ENCODE data around the gene ZNF746. TPM values are rescaled to one million over a fixed set of nuclear protein-coding genes. Genes with fewer than 3 reads are reported as not detected.

Gene ZNF746
- total and polyA plus RNA-seq, 2 of the 13 experiments (the other 11 are each of a cell fraction or from before 2014, with no cell fraction given): 3.8 to 8.1 TPM

DNA sequence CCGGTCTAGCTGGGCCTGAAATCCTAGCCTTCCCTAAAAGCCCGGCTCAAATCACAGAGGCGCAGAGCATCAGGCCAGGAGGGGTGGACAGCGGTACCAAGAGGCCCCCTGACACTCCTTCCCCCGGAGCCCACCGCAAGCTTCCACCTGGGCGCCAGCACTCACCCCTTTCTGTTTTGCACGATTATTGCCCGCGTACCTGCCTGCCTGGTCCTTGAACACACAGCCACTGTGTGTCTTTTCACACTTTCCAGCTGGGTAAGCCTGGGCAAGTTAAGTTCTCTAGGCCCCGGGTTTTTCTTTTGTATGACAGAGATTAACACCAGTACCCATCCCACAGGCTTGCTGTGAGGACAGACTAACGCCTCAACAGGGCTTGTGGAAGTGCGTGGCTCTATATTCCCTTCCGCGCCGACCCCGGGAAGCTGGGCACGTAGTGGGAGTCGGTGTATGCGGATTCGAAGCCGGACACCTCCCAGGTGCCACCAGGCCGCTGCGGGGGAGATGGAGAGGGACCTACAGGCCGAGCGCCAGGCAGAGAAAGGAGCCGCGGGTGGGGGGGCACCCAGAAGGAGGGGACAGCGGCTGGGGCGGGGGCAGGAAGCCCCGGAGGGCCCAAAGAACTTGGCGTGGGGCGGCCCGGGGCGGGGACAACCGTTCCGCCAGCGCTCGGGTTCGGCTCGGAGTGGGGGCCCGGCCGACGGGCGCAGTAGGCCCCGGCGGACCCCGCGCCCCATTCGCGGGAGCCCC, 792 bp downstream of the ZNF746 start (continued):
- TF ChIP-seq, protein P1, sequence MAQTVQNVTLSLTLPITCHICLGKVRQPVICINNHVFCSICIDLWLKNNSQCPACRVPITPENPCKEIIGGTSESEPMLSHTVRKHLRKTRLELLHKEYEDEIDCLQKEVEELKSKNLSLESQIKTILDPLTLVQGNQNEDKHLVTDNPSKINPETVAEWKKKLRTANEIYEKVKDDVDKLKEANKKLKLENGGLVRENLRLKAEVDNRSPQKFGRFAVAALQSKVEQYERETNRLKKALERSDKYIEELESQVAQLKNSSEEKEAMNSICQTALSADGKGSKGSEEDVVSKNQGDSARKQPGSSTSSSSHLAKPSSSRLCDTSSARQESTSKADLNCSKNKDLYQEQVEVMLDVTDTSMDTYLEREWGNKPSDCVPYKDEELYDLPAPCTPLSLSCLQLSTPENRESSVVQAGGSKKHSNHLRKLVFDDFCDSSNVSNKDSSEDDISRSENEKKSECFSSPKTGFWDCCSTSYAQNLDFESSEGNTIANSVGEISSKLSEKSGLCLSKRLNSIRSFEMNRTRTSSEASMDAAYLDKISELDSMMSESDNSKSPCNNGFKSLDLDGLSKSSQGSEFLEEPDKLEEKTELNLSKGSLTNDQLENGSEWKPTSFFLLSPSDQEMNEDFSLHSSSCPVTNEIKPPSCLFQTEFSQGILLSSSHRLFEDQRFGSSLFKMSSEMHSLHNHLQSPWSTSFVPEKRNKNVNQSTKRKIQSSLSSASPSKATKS (CRISPR knock-in tag; IDR thresholded peaks at IDR 0.05): no peak
- TF ChIP-seq ZNF256 (CRISPR knock-in tag; conservative IDR thresholded peaks at IDR 0.05) (no peak), ZNF564 (CRISPR knock-in tag; IDR thresholded peaks at IDR 0.05) (no peak), ZNF737 (CRISPR knock-in tag; IDR thresholded peaks at IDR 0.05; ENCODE audit: borderline replicate concordance) (no peak), ZNF543 (CRISPR knock-in tag; IDR thresholded peaks at IDR 0.05) (0 out of 2 replicates have a peak, but pooled peaks have one; percentile 5), ZBTB3 (CRISPR knock-in tag; IDR thresholded peaks at IDR 0.05; ENCODE audit: borderline replicate concordance, low read depth) (no peak), NAIF1 (CRISPR knock-in tag; IDR thresholded peaks at IDR 0.05; ENCODE audit: borderline replicate concordance) (no peak), DNMT1 (CRISPR knock-in tag; IDR thresholded peaks at IDR 0.05) (no peak), CAMTA2 (CRISPR knock-in tag; IDR thresholded peaks at IDR 0.05; ENCODE audit: borderline replicate concordance) (no peak), GTF3A (CRISPR knock-in tag; conservative IDR thresholded peaks at IDR 0.05) (no peak), ZNF703 (CRISPR knock-in tag; IDR thresholded peaks at IDR 0.05; ENCODE audit: borderline replicate concordance) (no peak), ZMAT3 (CRISPR knock-in tag; conservative IDR thresholded peaks at IDR 0.05) (no peak), RFX3 (CRISPR knock-in tag; IDR thresholded peaks at IDR 0.05) (no peak), ZNF136 (CRISPR knock-in tag; IDR thresholded peaks at IDR 0.05; ENCODE audit: low read depth) (no peak), HNRNPLL (IDR thresholded peaks at IDR 0.05; ENCODE audit: low read depth, low read length, poor library complexity, severe bottlenecking) (peak; percentile 18), MTF2 (CRISPR knock-in tag; IDR thresholded peaks at IDR 0.05; ENCODE audit: borderline replicate concordance) (no peak), ZNF326 (CRISPR knock-in tag; IDR thresholded peaks at IDR 0.05; ENCODE audit: borderline replicate concordance) (no peak), ZFX (CRISPR knock-in tag; IDR thresholded peaks at IDR 0.05; ENCODE audit: low read depth) (peak; percentile 22; the same call in 1 of the 2 replicates), ZNF34 (CRISPR knock-in tag; IDR thresholded peaks at IDR 0.05; ENCODE audit: borderline replicate concordance) (no peak), YEATS2 (CRISPR knock-in tag; IDR thresholded peaks at IDR 0.05; ENCODE audit: borderline replicate concordance) (no peak)
- TF ChIP-seq, protein P2, sequence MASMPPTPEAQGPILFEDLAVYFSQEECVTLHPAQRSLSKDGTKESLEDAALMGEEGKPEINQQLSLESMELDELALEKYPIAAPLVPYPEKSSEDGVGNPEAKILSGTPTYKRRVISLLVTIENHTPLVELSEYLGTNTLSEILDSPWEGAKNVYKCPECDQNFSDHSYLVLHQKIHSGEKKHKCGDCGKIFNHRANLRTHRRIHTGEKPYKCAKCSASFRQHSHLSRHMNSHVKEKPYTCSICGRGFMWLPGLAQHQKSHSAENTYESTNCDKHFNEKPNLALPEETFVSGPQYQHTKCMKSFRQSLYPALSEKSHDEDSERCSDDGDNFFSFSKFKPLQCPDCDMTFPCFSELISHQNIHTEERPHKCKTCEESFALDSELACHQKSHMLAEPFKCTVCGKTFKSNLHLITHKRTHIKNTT (CRISPR knock-in tag; IDR thresholded peaks at IDR 0.05): no peak
- TF ChIP-seq, protein P3, sequence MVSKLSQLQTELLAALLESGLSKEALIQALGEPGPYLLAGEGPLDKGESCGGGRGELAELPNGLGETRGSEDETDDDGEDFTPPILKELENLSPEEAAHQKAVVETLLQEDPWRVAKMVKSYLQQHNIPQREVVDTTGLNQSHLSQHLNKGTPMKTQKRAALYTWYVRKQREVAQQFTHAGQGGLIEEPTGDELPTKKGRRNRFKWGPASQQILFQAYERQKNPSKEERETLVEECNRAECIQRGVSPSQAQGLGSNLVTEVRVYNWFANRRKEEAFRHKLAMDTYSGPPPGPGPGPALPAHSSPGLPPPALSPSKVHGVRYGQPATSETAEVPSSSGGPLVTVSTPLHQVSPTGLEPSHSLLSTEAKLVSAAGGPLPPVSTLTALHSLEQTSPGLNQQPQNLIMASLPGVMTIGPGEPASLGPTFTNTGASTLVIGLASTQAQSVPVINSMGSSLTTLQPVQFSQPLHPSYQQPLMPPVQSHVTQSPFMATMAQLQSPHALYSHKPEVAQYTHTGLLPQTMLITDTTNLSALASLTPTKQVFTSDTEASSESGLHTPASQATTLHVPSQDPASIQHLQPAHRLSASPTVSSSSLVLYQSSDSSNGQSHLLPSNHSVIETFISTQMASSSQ (IDR thresholded peaks at IDR 0.05; ENCODE audit: low read depth): no peak
- TF ChIP-seq, protein P3 (CRISPR knock-in tag; IDR thresholded peaks at IDR 0.05; ENCODE audit: borderline replicate concordance): no peak
